Measurements from ENCODE around the gene SLC22A25. TPM values are rescaled to one million over a fixed set of nuclear protein-coding genes. Genes with fewer than 3 reads are reported as not detected.

The SLC22A25 gene
- total and polyA plus RNA-seq, 2 of the 13 experiments (the other 11 are each of a cell fraction or from before 2014, with no cell fraction given) = 0.18 to 0.42 TPM

GRCh38 chr11:63239254-63239653 is 4.1 kb downstream of the SLC22A25 start (continued):
- TF ChIP-seq PRDM10 (CRISPR knock-in tag; IDR thresholded peaks at IDR 0.05; ENCODE audit: low read depth) = peak; percentile 53; the same call in 1 of the 2 replicates
- TF ChIP-seq REST (IDR thresholded peaks at IDR 0.05; ENCODE audit: borderline replicate concordance in 1 of 2, low read depth in 1 of 2, low read length in 2 of 2) = no peak
- TF ChIP-seq TBX3 (IDR thresholded peaks at IDR 0.05; ENCODE audit: borderline replicate concordance) = peak; percentile 37; the same call in 1 of the 2 replicates
- TF ChIP-seq GATA4 (IDR thresholded peaks at IDR 0.05; ENCODE audit: borderline replicate concordance, low read depth) = 0 out of 2 replicates have a peak, but pooled peaks have one; percentile 46
- TF ChIP-seq ARID5B (CRISPR knock-in tag; IDR thresholded peaks at IDR 0.05) = peak; percentile 85
- TF ChIP-seq NFIC (IDR thresholded peaks at IDR 0.05; ENCODE audit: low read length) = peak; percentile 82; the same call in 1 of the 2 replicates
- no peak for TF ChIP-seq ZMYM4 (CRISPR knock-in tag; IDR thresholded peaks at IDR 0.05)
- peak; percentile 83 for TF ChIP-seq GATAD2A (CRISPR knock-in tag; IDR thresholded peaks at IDR 0.05)
- TF ChIP-seq ZNF274 (CRISPR knock-in tag; IDR thresholded peaks at IDR 0.05) = no peak
- TF ChIP-seq ZBTB7A (CRISPR knock-in tag; IDR thresholded peaks at IDR 0.05) = no peak
- no peak for TF ChIP-seq MAFF (IDR thresholded peaks at IDR 0.05; ENCODE audit: low read depth, low read length)

Data from HepG2 (cell line).